Left ventricle myocardium superior (tissue), 1 donor: ENCODE results near the gene ZNF26. TPM values are rescaled to one million over a fixed set of nuclear protein-coding genes. Genes with fewer than 3 reads are reported as not detected.
A peak's percentile ranks its signal among the peaks of the same experiment; 100 is the strongest.
"Not testable (repeated sequence)": the region's sequence is repeated elsewhere in the genome, so short reads cannot be mapped to it uniquely, and the experiment has no call there.

Experiments used
- ATAC-seq: fragments of 200-7000 bp; cut with Tn5 transposase; one replicate; pipeline ENCODE4 v1.9.1; 2020; ENCODE audit warnings: mild to moderate bottlenecking, moderate library complexity
- DNase-seq: peaks from one replicate; pipeline ENCODE4 v3.0.0-alpha.2; 2020
- intact Hi-C: fragments of 100-400 bp; cut with micrococcal nuclease; formaldehyde crosslinking; loops from one replicate; pipeline ENCODE4 v1.11.0; 2022
- total RNA-seq: library from RNA; stranded (reverse); fragmentation: NEBNext Ultra II Directional; extraction: Animal tissue kit (Norgen Biotek cat#: 25700); gene quantifications from one replicate; pipeline ENCODE4 v1.2.1, GENCODE V29; 2021
- donor health status: DM: no; HTN: yes; CAD: no; lungs with severe emphysema.

Gene ZNF26
- total RNA-seq, 1 donor from 2014 or later, result 4.7 TPM

DNA sequence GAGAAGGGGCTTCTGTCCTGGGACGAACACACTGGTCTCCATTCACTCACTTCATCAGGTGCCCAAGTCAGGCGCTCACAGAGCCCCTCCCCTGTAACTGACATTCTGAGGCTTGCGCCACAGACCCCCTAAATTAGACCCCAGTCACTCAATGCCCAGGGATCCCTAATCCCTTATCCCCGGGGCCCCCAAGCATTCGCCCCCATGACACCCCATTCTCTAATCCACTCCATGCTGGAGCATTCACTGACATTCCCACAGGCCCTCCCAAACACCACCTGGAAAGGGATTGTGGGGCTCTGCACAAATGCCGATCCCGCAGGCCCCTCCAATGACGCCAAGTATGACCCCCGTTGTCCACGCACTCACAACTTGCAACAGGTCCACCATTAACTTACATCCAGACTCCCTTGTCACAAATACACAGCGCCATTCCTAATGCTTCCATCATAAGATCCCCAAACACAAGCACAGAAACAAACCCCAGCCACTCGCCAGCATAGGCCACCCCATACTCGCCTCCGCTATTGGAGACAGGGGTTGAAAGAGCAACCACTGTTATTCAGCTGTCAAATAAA is 31.6 kb upstream of the ZNF26 start:
- no peak for ATAC-seq
- no peak for DNase-seq
- intact Hi-C loops, result no loop called here

DNA sequence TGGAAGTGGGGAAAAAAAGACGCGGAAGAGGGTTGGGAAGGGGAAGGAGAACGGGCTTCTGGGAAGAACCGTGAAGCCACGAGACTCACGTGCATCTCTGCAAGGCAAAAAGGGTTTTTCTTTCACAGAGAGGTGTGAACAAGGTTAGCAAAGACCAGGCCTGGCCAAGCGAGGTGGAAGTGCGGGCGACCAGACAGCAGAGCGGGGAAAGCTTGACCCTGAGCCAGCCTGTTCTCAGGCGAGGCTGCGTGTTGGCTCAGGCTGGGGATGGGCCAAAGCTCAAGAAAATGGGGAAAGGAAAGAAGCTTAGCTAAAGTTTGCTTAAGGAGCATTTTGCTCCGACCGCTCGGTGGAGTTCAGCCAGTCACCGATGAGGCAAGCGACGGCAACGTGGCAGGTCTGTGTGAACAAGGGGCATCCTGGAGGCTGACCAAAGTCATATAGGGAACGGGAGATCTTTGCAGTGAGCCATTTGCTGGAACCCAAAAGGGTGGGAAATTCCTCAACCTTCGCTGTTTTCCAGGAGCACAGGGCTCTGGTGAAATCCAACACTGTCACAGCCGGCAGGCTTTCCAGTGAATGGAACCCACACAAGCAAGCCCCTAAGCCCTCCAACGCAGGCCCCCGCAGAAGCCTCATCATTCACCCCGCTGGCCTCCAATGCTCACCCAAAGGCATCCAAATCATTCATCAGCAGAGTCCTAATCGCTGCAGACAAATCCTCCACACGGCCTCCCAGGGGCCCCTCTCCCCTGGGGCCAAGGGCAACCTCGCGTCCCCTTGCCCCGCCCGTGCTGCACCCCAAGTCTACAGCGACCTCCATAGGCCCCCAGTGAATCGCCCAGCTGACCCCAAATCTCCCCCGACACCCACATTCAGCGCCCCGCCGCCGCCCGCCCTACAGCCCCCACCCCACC is 30.8 kb upstream of the ZNF26 start:
- intact Hi-C loops, result no loop called here
- DNase-seq, result peak; percentile 55
- peak; percentile 45 for ATAC-seq

GRCh38 chr12:132956011-132956788 is 30.0 kb upstream of the ZNF26 start, which contains the start of gene ZNF605:
Gene ZNF605, minus strand, starts transcription at chr12:132956306. Its CDS starts 10,671 bp downstream, at chr12:132945635.
- DNase-seq (peak; percentile 95), ATAC-seq (peak; percentile 95)
- intact Hi-C loops, result no loop called here

DNA sequence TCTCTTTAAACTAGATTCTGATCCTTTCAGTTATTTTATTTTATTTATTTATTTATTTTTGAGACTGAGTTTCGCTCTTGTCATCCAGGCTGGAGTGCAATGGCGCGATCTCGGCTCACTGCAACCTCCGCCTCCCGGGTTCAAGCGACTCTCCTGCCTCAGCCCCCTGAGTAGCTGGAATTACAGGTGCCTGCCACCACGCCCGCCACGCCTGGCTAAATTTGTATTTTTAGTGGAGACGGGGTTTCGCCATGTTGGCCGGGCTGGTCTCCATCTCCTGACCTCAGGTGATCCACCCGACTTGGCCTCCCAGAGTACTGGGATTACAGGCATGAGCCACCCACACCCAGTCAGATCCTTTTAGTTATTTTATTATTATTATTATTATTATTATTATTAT is 24.4 kb upstream of the ZNF26 start:
- ATAC-seq, intact Hi-C loops, DNase-seq: not testable (repeated sequence)

DNA sequence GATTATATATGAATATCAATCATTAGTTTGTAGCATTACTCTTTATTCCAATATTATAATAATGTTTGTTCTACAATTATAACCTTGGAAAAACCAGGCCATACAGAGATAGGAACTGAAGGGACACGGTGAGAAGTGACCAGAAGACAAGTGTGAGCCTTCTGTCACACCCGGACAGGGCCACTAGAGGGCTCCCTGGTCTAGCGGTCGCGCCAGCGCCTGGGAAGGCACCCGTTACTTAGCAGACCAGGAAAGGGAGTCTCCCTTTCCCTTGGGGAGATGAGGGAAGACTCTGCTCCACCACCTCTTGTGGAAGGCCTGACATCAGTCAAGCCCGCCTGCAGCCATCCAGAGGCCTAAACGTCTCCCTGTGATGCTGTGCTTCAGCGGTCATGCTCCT is 22.2 kb upstream of the ZNF26 start:
- ATAC-seq, intact Hi-C loops: not testable (repeated sequence)
- peak; percentile 65 for DNase-seq

GRCh38 chr12:132965796-132966195 is 20.4 kb upstream of the ZNF26 start:
- DNase-seq, result no peak
- intact Hi-C loops, result no loop called here
- no peak for ATAC-seq

- DNase-seq (no peak), ATAC-seq (no peak)
- intact Hi-C loops, result no loop called here
Measured at GRCh38 chr12:132966676-132967415, 19.3 kb upstream of the ZNF26 start.

GRCh38 chr12:132967736-132968135 is 18.4 kb upstream of the ZNF26 start:
- intact Hi-C loops, result no loop called here
- no peak for ATAC-seq
- no peak for DNase-seq

- intact Hi-C loops, result no loop called here
- ATAC-seq, result no peak
- no peak for DNase-seq
Measured at GRCh38 chr12:132972374-132972773, 13.8 kb upstream of the ZNF26 start.

- peak; percentile 74 for DNase-seq
- peak; percentile 25 for ATAC-seq
- intact Hi-C loops, result not testable (repeated sequence)
Measured at GRCh38 chr12:132976870-132977269, 9.3 kb upstream of the ZNF26 start.

DNA sequence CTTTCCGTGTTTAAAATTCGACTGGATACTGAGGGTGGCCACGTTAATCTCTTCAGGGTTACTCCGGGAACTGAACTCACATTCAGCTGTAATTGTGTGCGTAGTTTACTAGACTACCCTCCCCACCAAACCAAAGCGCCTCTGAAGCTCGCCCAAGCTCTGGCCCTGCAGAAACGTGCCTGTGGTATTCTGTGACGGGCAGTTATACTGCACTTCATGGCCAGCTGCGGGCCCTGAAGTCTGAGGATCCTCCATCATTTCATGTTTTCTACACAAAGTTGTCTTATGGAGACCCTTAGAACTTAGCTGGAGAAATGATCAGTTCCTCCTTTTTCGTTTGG is 688 bp downstream of the ZNF26 start:
- no peak for ATAC-seq
- intact Hi-C loops, result no loop called here
- DNase-seq, result no peak

GRCh38 chr12:132998741-132999140 is 12.6 kb downstream of the ZNF26 start:
- DNase-seq (no peak), ATAC-seq (no peak)
- intact Hi-C loops, result no loop called here

GRCh38 chr12:133010657-133011297 is 24.6 kb downstream of the ZNF26 start:
- intact Hi-C loops, result no loop called here
- no peak for ATAC-seq

DNA sequence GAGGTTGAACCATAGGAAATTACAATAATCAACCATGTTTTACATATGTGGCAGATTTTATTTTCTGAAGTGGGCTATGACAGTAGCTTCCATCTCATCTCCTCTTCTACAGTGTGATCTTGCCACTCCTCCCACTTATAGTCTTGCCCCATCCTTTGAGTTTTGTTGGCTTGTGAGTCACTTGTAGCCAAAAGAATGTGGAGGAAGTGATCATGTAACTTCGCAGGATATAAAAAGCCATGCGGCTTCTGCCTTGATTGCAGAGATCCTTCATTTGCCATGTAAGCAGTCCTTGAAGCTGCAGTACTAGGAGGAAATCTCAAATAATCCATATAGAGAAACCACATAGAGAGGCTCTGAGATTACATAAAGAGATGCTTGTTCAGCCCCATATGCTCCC is 37.4 kb downstream of the ZNF26 start:
- ATAC-seq (no peak), DNase-seq (no peak)
- intact Hi-C loops, result no loop called here

More at GRCh38 chr12:133010657-133011297, 24.6 kb downstream of the ZNF26 start:
- DNase-seq, result no peak

DNA sequence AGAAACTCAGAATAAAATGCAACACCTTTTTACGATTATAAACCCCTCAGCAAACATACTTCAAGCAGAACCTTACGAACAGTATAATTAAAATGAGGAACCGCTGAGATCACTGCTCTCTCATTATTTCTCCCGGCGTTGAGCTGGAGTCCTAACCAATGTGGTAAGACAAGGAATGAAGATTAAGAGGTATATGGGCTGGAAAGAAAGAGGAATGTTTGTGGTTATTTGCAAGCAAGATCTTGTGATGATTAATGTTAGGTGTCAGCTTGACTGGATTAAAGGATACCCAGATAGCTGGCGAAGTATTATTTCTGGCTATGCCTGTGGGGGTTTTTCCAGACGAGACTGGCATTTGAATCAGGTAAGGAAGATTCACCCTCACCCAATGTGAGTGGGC is 40.8 kb downstream of the ZNF26 start:
- intact Hi-C loops, result no loop called here
- DNase-seq, result no peak

DNA sequence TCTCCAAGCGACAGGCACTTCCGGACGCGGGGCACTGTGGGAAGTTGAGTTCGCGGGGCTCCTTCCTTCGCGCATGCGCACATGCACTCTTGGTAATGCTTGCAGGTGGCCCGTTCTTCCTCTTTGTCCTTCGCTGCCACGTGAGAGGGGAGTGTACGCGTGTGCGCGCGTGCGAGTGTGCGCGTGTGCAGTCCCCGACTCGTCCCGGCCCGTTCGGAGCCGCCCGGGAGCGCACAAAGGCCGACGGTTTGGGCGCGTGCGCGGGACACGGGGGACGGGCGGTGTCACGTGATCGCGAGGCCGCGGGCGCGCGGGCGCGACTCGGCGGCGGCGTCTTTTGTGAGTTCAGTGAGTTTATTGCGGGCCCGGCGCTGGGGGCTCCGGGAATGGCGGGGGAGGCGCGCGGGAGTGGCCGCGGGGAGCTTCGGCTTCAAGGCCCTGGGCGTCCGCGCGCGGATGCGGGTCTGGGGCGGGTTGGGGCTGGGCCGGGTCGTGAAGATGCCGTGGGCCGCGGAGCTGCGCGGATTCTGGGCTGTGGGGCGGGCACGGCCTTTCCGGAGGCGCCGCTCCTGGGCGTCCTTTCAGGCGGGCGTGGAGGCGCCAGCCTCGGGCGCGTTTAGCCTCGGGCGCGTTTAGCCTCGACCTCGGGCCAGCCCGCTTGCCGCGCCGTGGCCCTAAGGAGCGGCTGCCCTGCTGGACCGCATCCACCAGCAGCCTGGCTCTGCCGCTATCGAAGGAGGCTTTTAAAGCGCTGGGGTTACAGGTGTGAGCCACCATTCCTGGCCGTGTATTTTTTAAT is 51.2 kb downstream of the ZNF26 start, which contains the start of gene ZNF84:
Gene ZNF84, plus strand, starts transcription at position 303 of the 799 bp plus-strand sequence. CDS start 3,959 bp downstream, outside the sequence.
- intact Hi-C loops, result no loop called here
- ATAC-seq, result peak; percentile 98

More for the DNA sequence above, 40.8 kb downstream of the ZNF26 start:
- no peak for ATAC-seq

DNA sequence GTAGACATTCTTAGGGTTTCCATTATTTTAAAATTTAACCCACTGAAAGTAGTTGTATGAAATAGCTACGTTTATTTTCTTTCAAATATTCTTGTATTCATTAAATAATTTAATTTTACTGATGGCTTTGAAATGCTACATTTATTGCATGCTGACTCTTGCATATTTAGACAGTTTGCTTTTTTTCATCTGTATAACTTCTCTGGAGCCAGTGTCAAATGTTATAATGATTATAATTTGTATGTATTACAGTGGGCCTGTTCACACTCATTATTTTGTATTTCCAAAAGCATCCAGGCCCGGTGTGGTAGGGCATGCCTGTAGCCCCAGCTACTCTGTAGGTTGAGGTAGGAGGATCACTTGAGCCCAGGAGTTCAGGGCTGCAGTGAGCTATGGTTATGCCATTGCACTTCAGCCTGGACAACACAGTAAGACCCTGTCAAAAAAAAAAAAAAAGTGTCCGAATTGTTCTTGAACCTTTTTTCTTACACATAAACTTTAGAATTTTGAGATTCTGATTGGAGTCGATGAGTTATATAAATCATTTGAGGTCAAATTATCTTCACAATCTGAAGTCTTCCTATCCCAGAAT is 52.0 kb downstream of the ZNF26 start:
- DNase-seq, result no peak
- intact Hi-C loops, result no loop called here
- no peak for ATAC-seq

More for the DNA sequence above, 51.2 kb downstream of the ZNF26 start, which contains the start of gene ZNF84:
- peak; percentile 96 for DNase-seq
